Neural cell (in vitro differentiated cells): ENCODE data around the gene XIAP.
"Not testable (repeated sequence)": the region's sequence is repeated elsewhere in the genome, so short reads cannot be mapped to it uniquely, and the experiment has no call there.

Experiments used
- CTCF ChIP-seq: fragments of 450-650 bp; IDR thresholded peaks from 2 replicates; pipeline ENCODE4 v1.5.1; 2014; ENCODE audit warnings: antibody characterized with exemption, mild to moderate bottlenecking, moderate library complexity; ENCODE audit not compliant: poor library complexity, severe bottlenecking
- EP300 ChIP-seq: fragments of 450-650 bp; conservative IDR thresholded peaks from 2 replicates; pipeline ENCODE4 v1.6.1; 2014; ENCODE audit warnings: antibody characterized with exemption, mild to moderate bottlenecking, moderate library complexity; ENCODE audit not compliant: poor library complexity, severe bottlenecking
- EZH2 ChIP-seq: fragments of 200-600, 300-800 bp; shearing (Covaris generic), sonication (generic); IDR thresholded peaks from 2 replicates; pipeline ENCODE4 v1.6.1; 2014; ENCODE audit warnings: antibody characterized with exemption, low read length, borderline replicate concordance, mild to moderate bottlenecking; ENCODE audit not compliant: insufficient read depth, poor library complexity, severe bottlenecking
- POLR2AphosphoS5 ChIP-seq: IDR thresholded peaks from 2 replicates; pipeline ENCODE4 v1.6.1; 2012
- TAF1 ChIP-seq: IDR thresholded peaks from 2 replicates; pipeline ENCODE4 v1.6.1; 2012; ENCODE audit warnings: low read depth

DNA sequence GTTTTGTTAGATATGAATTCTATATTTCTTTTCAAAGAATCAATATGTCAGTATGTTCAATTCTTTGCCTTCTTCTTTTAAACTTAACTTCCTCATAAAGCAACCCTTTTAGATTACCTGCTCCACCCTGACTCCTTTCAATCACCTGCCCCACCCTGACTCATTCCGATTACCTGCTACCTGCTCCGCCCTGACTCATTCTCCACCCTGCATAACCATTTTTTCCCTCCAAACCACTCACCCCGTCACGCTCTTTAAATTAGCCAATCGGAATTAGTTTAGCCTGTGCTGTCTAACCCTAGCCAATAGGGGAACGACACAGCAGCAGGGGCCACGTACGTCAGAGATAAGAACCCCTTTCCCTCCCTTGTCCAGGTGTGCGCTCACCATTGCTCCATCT is 9.9 kb upstream of the XIAP start:
- TF ChIP-seq EZH2, CTCF, POLR2AphosphoS5, EP300, TAF1: not testable (repeated sequence)
